Stimulated activated CD4-positive, alpha-beta T cell treated with anti-CD3 and anti-CD28 coated beads, Interleukin-2, amount 100 ng/mL, for 48 hours (primary cell): Measurements from ENCODE around the gene OTUB2.
A peak's percentile ranks its signal among the peaks of the same experiment; 100 is the strongest.

Source experiments
- DNase-seq, 2 donors: peaks; one replicate each; pipeline ENCODE4 v3.0.0-alpha.2; 2020

Gene OTUB2

DNA sequence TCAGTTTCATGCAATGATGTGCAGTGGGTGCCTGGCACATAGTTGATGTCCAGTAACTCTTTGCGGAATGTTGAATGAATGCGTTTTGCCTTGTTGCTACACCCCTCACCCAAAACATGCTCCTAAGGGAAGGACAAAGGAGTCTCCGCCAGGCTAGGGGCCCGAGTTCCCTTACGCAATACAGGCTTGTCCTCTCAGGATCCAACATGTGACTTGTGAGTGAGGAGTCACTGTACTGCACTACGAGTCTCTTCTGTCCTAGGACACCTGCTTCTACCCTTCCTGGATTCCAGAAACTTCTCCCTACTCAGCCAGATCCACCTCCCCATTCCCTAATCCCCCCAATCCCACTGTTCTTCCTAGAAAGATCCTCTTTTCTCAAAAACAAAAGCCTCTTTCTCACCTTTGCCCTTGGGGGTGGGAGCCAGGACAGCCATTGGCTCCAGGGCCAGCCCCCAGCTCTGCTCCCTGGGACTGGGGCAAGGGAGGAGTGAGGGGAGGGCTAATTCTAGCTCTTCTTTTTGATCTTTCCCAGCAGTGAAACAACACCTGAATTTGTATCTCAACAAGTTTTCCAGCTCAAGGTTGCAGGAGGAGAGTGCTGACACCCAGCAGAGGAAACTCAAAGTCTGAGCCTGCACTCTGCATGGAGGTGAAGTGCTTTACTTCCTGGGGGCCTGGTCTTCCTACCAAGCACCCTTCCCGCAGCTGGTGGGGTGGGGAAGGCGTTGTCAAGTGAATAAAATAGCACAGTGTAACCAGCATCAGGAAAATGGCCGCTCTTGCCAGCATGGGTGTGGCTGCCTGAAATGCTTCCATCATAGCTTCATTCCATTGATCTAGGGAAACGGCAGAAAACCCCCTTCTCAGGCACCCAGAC, 3.4 kb upstream of the OTUB2 start:
- DNase-seq: no peak

DNA sequence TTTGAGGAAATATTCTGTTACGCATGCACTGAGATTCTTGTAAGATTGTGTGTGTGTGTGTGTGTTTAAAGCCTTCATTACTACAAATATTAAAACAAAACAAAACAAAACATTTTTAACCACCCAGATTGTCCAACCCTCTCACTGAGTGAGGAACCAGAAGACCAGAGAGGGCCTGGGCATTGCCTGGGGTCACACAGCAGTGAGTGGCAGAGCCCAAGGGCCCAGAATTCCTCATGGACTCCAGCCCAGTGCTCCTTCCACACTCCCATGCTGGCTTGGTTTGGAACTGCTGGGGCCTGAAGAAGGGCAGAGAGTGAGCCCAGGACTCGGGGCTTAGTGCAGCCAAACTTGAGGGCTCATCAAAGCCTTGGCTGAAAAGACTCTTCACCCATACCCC, 1.6 kb upstream of the OTUB2 start:
- no peak for DNase-seq

DNA sequence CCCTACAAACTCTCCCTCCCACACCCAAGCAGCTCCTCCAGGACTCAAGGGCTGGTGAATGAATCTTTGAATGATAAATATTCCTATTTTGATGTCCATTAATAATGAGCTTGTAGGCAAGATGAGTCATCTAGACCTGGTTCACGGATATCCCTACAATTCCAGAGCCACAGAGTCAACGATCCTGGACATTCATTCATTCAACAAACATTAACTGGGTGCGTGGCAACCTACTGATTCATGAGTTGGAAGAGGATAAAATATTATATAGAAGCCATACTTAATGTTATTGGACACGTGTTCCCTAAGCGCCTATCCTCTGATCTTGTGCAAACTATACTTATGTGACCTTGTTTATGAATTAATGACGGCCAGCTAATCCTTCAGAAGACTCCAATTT, 420 bp upstream of the OTUB2 start:
- no peak for DNase-seq

GRCh38 chr14:94026889-94027469, 839 bp downstream of the OTUB2 start:
- no peak for DNase-seq

- DNase-seq: no peak
Observed at GRCh38 chr14:94027566-94028449, 1.7 kb downstream of the OTUB2 start.

- peak in 1 of 2 donors; percentile 23 for DNase-seq
Observed at GRCh38 chr14:94028450-94028826, 2.3 kb downstream of the OTUB2 start.

GRCh38 chr14:94029265-94029664, 3.1 kb downstream of the OTUB2 start:
- no peak for DNase-seq

GRCh38 chr14:94029671-94030203, 3.6 kb downstream of the OTUB2 start:
- no peak for DNase-seq

DNA sequence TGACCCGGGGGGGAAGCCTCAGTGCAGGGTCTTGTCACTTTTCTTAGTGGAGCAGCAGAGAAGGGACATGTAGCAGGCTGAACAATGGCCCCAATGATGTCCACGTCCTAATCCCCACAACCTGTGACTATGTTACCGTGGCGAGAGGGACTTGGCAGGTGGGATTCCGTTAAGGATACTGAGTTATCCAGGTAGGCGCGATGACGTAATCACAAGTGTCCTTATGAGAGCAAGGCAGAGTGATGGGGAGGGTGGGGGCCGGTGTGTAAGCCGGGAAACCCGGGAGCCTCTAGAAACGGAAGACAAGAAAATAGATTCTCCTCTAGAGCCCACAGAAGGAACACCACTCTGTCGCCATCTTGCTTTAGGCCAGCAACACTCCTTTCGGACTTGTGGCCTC, 4.4 kb downstream of the OTUB2 start:
- no peak for DNase-seq

GRCh38 chr14:94031161-94031882, 5.2 kb downstream of the OTUB2 start:
- no peak for DNase-seq

DNA sequence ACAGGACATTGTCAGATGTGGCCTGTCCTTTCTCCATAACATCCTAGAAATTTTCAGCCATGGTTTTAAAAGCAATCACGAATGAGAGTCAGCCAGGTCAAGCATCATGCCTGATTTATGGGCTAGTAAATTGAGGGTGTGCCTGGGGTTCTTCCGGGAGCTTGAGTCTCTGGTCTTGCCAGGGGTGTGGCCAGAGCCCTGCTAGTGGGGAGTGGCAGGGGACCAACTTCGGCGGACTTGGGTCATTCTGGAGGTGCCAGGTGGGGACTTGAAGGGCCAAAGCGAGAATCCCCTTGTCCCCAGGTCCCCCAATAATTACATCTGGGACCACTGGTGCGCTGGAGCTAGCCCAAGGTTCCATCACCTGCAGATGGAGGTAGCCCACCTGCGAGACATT, 5.7 kb downstream of the OTUB2 start:
- no peak for DNase-seq

DNA sequence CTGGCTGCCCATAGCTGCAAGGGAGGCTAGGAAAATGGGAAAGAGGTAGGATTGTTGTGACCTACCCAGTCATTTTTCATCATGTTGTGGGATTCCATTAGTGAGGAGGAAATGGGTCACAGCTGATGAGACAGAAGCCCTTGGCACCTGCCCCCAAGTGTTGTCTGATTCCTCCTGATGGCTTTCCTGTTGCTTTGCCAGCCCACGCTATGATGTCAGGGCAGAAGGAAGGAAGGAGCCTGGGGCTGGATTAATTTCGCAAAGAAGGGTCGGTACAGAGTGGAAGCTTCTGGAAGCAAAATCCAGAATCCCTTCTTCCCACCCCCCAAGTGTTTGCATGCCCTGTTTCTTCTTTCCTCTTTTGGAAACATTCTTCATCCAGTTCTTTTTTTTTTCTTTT, 8.7 kb downstream of the OTUB2 start:
- no peak for DNase-seq

DNA sequence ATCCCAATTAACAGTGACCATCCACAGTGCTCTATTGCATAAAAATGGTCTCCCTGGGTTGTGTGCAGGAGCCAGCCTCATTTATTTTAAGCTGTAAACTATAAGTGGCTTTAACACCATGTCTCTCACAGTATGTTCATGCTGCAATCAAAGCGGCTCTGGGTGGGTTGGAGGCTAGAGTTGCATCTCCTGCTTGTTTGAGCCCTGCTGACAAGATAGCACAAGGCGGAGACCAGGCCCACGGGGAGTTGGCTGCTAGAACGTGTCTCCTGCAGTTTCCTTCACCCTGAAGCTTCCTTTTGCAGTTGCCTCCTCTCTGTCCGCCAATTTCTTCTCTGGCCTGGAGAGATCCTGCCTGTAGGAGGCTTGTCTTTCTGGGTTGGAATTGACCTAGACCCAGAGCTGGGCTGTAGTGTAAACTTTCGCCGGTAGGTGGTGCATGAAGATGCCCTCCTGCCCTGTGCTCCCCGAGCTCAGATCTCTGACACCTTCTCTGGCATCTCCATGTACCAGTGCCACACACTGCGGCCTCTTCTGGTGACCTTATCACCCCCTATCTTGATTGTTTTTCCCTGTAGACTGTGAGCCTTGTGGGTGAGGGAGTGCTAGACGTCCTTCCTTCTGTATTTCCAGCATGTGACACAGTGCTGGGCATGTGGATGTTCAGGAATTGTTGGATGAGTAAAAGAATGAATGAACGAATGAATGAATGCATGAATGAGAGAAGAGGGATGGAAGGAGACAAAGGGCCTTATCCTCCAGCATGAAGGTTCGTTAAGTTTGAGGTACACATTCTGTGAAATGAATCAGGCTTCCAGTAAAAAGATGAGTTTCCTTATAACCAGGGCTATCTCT, 10.4 kb downstream of the OTUB2 start:
- peak; percentile 69 to 82 for DNase-seq

- no peak for DNase-seq
Observed at GRCh38 chr14:94037954-94038353, 11.8 kb downstream of the OTUB2 start.

DNA sequence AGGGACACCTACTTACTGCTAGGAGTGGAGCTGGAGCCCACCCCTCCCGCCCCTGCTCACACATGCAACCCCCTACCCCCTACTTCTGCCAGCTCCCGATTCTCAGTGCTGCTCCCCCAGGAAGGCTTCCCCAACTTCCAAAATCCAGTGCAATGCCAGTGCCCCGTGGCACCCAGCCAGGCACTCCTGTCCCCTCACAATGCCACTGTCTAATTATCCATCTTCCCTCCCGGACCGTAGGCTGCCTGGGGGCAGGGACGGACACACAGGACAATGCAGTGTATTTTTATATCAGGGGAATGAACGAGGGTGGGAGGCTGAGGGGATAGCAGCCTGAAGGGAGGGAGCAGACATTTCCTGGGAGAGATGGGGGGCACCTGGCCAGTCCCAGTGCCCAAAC, 12.4 kb downstream of the OTUB2 start:
- no peak for DNase-seq

DNA sequence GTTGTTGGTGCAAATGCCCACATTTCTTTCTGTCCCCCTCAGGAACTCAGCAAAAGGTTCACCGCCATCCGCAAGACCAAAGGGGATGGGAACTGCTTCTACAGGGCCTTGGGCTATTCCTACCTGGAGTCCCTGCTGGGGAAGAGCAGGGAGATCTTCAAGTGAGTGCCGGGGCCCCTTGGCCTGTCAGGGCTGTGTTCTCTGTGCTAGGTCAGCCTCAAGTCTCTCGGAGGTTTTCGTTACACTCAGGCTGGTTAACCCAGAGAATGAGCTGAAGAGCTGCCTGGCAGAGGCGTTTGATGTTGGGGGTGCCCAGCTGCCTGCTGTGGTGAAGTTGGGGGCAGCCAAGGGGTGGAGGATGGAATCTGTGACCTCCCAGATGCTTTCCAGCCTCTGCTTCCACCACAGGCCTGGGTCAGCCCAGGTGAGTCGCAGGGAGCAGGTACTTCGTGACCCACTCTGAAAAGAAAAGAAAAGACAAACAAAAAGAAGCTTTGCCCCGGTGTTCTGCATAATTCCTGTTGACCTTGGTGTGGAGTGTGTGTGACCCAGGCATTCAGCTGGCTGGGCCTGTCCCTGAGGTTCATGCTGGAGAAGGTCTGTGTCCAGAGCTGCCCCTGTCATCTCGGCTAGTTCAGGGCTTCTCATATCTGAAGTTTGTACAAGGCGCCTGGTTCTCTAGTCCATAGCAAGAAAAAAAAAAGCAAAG, 12.9 kb downstream of the OTUB2 start:
- no peak for DNase-seq

DNA sequence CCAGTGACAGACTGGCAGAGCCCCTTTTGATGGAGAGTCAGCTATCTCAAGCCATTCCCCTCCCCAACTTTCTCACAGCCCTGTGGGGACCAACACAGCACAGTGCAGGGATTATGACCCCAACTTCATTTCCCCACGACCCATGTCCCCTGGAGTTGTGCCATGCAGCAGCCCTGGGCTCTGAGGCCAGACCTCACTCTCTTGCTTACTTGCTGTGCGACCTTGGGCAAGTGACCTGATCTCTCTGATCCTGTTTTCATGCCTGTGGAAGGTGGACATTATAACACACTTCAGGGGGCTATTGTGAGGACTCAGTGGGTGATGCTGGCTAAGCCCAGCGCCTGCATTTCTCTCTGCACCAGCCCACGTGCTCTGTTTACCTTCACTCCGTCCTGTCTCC, 14.1 kb downstream of the OTUB2 start:
- DNase-seq: no peak

GRCh38 chr14:94040796-94041195, 14.7 kb downstream of the OTUB2 start:
- DNase-seq: no peak

DNA sequence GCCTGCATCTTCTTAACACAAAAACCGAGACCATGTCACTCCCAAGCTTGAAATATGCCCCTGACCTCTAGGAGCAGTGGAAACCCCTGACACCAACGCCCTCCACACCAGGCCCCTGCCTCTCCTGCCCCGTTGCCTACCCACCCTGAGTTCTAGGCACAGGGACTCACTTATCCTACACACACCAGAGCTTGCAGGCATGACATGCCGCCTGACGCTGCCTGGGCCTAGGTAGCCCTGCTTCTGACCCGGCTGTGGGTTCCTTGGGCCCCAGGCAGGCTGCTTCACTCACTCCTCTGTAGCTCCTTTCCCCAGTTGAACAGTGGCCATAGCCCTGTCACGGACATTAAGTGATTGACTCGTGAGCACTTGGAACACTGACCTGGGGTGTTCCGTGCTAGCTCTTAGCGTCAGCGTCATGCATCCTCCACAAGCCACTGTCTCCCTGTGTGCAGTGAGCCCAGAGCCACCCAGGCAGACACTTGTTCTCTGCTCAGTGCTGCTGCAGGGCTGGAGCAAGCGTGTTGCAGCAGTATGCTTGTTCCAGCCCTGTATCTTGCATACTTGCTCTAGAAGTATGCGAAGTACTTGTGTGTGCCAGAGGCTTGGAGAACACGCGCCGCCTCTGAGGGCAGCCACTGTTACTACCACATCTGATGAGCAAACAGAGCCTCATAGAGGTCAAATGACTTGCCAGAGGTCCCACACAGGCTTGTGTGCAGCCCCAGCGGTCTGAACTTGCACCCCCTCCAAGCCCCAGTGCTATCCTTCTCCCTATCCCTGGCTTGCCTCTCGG, 15.6 kb downstream of the OTUB2 start:
- no peak for DNase-seq

DNA sequence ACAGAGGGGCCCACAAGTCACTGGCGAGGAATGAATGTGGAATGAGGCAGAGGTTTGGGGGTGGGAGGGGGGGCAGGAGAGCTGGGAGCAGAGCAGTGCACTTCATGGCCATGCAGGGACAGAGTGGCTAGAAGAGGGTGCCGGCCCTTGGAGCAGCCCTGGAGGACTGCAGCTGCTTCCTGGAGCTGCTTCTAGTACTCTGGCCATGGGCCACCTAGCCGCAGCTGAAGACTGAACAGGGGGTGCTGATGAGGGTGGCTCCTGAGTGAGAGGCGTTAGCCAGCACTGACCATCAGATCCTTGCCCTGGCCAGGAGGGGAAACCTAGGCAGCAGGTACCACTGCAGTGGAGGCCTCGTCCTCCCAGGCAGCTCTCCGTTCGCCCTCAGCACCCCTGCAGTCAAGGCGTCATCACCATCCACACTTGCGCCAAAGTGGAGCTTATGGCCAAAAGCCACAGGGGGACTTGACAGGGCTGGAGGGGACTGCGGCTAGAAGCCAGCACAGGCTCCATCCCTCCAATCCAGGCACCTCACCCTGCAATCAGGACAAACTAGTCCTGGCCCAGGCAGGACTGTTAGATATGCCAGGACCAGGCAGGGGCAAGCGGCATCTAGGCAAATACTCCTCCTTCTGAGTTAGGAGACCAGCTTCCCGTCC, 16.4 kb downstream of the OTUB2 start:
- no peak for DNase-seq
